Measurements from ENCODE around the gene EFR3B. TPM values are rescaled to one million over a fixed set of nuclear protein-coding genes. Genes with fewer than 3 reads are reported as not detected.

Gene EFR3B
- total RNA-seq, 4 donors from 2014 or later = under 0.01 to 1.4 (median 0.32) TPM

DNA sequence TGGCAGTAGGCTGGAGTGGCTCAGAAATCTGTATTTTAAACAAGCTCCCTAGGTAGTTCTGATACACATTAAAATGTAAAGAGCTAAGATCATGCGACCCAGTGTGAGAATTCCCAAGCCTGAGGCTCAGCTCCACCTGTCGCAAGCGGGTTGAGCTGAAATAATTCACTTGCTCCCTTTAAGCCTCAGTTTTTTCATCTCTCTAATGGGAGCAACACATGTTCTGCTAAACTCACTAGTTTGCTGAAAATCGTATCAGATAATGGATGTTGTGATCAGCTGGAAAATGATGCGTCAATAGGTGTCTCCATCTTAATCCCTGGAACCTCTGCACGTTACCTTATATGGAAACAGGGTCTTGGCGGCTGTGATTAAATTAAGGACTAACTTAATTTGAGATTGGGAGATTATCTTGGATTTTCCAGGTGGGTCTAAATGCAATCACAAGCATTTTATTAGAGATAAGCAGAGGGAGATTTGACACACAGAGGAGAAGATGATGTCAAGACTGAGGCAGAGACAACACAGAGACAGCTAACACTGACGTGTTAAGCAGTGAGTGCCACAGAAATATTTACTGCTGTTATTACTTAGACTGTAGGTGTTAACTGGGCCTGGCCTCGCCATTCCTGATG lies 73.5 kb downstream of the EFR3B start:
- no peak for DNase-seq
- intact Hi-C loops (cut with DNase I) = no loop called here
- Histone ChIP-seq H3K4me1 (no peaks in the 10 kb centered on the region), H3K9me3 (no peaks in the 10 kb centered on the region), H3K4me3 (no peak overlapping the region), H3K36me3 (no peaks in the 10 kb centered on the region), H3K27ac (no peak overlapping the region), H3K27me3 (no peaks in the 10 kb centered on the region)
- WGBS, 2 donors = 86 to 88% methylated on average over 9 of the region's 9 CpGs
- no peak for TF ChIP-seq POLR2A (IDR thresholded peaks at IDR 0.05)

DNA sequence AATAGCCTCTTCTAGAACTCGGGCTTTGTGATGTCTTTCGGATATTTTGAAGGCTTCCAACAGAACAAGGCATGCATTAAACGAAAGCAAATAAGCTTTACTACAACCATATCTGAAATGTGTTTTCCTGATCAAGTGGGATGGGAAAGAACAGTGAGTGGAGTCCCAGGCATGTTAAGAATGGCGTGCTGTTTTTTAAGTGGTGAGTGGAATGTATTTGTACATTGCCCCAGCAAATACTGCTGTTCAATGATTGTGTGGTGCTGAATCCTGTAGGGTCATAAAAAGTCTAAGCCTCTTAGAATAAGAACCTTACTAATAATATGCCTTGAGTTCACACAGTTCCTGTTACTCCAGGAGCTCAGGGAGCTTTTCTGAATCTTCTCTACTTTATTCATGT lies 74.0 kb downstream of the EFR3B start:
- Histone ChIP-seq H3K9me3 (no peaks in the 10 kb centered on the region), H3K27me3 (no peaks in the 10 kb centered on the region), H3K4me3 (no peak overlapping the region), H3K27ac (no peak overlapping the region), H3K4me1 (no peaks in the 10 kb centered on the region), H3K36me3 (no peaks in the 10 kb centered on the region)
- 82 to 90% methylated on average over 4 of the region's 4 CpGs for WGBS, 2 donors
- intact Hi-C loops (cut with DNase I) = no loop called here
- TF ChIP-seq, protein P1, sequence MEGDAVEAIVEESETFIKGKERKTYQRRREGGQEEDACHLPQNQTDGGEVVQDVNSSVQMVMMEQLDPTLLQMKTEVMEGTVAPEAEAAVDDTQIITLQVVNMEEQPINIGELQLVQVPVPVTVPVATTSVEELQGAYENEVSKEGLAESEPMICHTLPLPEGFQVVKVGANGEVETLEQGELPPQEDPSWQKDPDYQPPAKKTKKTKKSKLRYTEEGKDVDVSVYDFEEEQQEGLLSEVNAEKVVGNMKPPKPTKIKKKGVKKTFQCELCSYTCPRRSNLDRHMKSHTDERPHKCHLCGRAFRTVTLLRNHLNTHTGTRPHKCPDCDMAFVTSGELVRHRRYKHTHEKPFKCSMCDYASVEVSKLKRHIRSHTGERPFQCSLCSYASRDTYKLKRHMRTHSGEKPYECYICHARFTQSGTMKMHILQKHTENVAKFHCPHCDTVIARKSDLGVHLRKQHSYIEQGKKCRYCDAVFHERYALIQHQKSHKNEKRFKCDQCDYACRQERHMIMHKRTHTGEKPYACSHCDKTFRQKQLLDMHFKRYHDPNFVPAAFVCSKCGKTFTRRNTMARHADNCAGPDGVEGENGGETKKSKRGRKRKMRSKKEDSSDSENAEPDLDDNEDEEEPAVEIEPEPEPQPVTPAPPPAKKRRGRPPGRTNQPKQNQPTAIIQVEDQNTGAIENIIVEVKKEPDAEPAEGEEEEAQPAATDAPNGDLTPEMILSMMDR (IDR thresholded peaks at IDR 0.05) = no peak
- no peak for TF ChIP-seq POLR2A (IDR thresholded peaks at IDR 0.05)
- DNase-seq = no peak

DNA sequence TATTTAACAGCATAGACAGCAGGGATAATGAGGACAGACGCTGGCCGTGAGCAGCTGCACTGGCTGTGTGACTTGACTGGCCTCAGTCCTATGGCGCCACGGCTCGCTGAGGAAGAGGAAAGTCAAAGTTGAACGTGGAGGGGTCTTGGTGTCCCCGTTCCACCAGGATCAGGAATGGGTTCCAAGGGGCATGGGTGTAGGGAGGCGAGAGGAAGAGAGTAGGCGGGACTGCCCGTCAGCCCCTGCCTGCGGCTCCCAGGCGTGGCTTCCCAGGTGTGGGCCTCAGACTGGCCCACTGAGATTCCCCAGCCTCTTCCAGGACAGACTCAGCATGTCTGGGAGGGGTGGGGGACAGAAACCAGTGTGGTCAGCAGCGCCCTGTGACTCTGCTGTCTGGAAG lies 75.1 kb downstream of the EFR3B start:
- no peak for TF ChIP-seq POLR2A (IDR thresholded peaks at IDR 0.05)
- TF ChIP-seq, protein P1 (IDR thresholded peaks at IDR 0.05) = no peak
- Histone ChIP-seq H3K36me3 (no peaks in the 10 kb centered on the region), H3K4me3 (no peak overlapping the region), H3K27ac (no peak overlapping the region), H3K4me1 (no peaks in the 10 kb centered on the region), H3K27me3 (no peaks in the 10 kb centered on the region), H3K9me3 (no peaks in the 10 kb centered on the region)
- DNase-seq = no peak
- WGBS, 2 donors = 86 to 89% methylated on average over 13 of the region's 13 CpGs
- intact Hi-C loops (cut with DNase I) = no loop called here

DNA sequence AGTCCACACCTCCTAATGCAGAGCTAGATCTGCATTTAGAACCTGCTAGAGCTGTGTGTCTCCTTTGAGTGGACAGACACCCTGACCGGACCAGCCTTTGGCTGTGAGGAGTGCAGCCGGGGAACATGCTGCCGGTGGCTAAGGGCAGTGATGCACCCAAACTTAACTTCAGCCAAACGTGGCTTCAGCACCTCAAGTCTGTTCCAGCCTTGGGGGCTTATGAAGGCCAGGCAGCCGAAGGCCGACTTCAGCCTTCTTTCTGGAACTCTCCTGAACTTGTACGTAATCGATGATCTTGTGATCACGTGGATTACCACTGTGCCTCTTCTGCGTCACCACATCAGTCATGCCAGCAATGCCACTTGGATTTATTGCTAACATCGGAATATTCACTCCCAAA lies 77.4 kb downstream of the EFR3B start:
- DNase-seq = no peak

DNA sequence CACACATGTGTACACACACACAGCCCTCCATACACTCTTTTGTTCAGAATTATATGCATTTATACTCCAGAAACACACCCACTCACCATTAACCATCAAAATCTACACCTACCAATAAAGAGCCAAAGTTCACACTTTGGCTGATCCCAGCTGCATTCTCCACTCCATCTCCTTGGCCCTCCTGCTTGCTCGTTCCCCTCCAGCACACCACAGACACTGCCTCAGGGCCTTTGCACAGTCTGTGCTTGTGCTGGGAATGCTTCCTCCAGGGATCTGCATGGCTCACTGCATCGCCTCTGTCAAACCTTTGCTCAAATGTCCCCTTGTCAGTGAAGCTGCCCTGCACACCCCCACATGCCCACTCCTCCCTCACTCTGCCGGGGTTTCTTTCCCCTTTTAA lies 80.5 kb downstream of the EFR3B start:
- H3K4me1 ChIP-seq = peaks cover 0 to 6% (median 0%) of the 10 kb centered on the region in 3 donors
- intact Hi-C loops (cut with DNase I) = loop anchor here (10.0 kb wide), 1 partner anchor 718 kb away; no protein-coding TSS in a partner anchor
- no peak for TF ChIP-seq POLR2A (IDR thresholded peaks at IDR 0.05)
- TF ChIP-seq, protein P1 (IDR thresholded peaks at IDR 0.05) = no peak
- no peak overlapping the region for H3K27ac ChIP-seq
- no peaks in the 10 kb centered on the region for H3K27me3 ChIP-seq
- H3K4me3 ChIP-seq = no peak overlapping the region
- no peak for DNase-seq
- WGBS, 2 donors = 84 to 88% methylated on average over 3 of the region's 3 CpGs
- no peaks in the 10 kb centered on the region for H3K9me3 ChIP-seq
- no peaks in the 10 kb centered on the region for H3K36me3 ChIP-seq

More for the DNA sequence above, 77.4 kb downstream of the EFR3B start:
- Histone ChIP-seq H3K4me1 (peaks cover 0 to 6% (median 0%) of the 10 kb centered on the region in 3 donors), H3K27me3 (no peaks in the 10 kb centered on the region), H3K27ac (no peak overlapping the region), H3K4me3 (no peak overlapping the region), H3K36me3 (no peaks in the 10 kb centered on the region), H3K9me3 (no peaks in the 10 kb centered on the region)
- WGBS, 2 donors = 81 to 89% methylated on average over 10 to 11 of the region's 11 CpGs
- intact Hi-C loops (cut with DNase I) = no loop called here
- no peak for TF ChIP-seq POLR2A (IDR thresholded peaks at IDR 0.05)
- TF ChIP-seq, protein P1 (IDR thresholded peaks at IDR 0.05) = no peak

Measured in esophagus squamous epithelium (tissue), 5 donors.